Suprapubic skin (tissue), 4 donors: Measurements from ENCODE around the gene TMEM132D.

Experiments used
- CTCF ChIP-seq, 2 donors: fragments of 200-600 bp in 1 of 2; fragments of 450-650 bp in 1 of 2; sonication (generic) in 1 of 2; IDR thresholded peaks; one replicate each; pipeline ENCODE4 v1.5.1; 2016 to 2019; ENCODE audit warnings: antibody characterized with exemption in 2 of 2, mild to moderate bottlenecking in 1 of 2, moderate library complexity in 1 of 2
- EP300 ChIP-seq: sonication (generic); formaldehyde crosslinking; IDR thresholded peaks from one replicate; pipeline ENCODE4 v1.6.1; 2017; ENCODE audit warnings: antibody characterized with exemption
- POLR2A ChIP-seq, 2 donors: fragments of 450-650 bp; IDR thresholded peaks; one replicate each; pipeline ENCODE4 v1.6.1; 2017; ENCODE audit warnings: antibody characterized with exemption in 2 of 2, mild to moderate bottlenecking in 2 of 2, moderate library complexity in 2 of 2
- POLR2AphosphoS5 ChIP-seq, 3 donors: sonication (generic); formaldehyde crosslinking; IDR thresholded peaks; one replicate each; pipeline ENCODE4 v1.6.1; 2017; ENCODE audit warnings: antibody characterized with exemption in 3 of 3

DNA sequence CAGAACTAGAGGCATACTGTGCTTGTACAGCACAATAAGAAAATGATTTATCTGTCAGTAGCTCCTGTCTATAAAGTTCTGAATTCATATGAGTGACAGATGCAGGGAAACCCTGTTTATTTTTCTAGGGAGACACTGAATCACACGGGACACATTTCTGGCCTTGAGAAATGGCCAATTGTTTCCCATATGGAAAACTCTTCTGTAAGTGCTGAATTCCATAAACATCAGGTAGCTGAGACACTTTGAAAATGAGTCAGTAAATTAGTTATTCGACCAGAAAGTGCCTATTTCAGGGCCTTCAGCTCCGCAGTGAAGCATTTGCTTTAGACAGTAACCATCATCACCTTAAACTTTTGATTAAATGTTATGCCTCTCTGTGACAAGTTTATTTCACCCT is 184.4 kb downstream of the TMEM132D start:
- no peak for TF ChIP-seq CTCF (IDR thresholded peaks at IDR 0.05)
- TF ChIP-seq POLR2A (IDR thresholded peaks at IDR 0.05): no peak
- TF ChIP-seq EP300: no peak
- no peak for TF ChIP-seq POLR2AphosphoS5 (IDR thresholded peaks at IDR 0.05)
